Adrenal gland (tissue), 12 donors: Measurements from ENCODE around the gene EBF3. TPM values are rescaled to one million over a fixed set of nuclear protein-coding genes. Genes with fewer than 3 reads are reported as not detected.
A peak's percentile ranks its signal among the peaks of the same experiment; 100 is the strongest.

Experiments used
- DNase-seq, 7 donors: peaks; one replicate each; pipeline ENCODE4 v3.0.0-alpha.2; 2019 to 2020
- H3K27ac ChIP-seq, 5 donors: fragments of 200-600 bp; sonication (generic) in 4 of 5; 1 replicate in 3 of 5; 2 replicates in 2 of 5; pipeline versions ENCODE4 v1.5.1 to v1.8.0; 2016 to 2020; ENCODE audit warnings: mild to moderate bottlenecking in 1 of 5
- H3K27me3 ChIP-seq: fragments of 200-600 bp; 2 replicates; pipeline ENCODE4 v1.8.0; 2021
- H3K36me3 ChIP-seq, 2 donors: fragments of 200-600 bp; replicated peaks in 1 of 2; 1 replicate in 1 of 2; 2 replicates in 1 of 2; pipeline versions ENCODE4 v1.5.1 to v1.8.0; 2018 to 2022
- H3K4me1 ChIP-seq, 2 donors: fragments of 200-600 bp; replicated peaks in 1 of 2; 1 replicate in 1 of 2; 2 replicates in 1 of 2; pipeline versions ENCODE4 v1.5.1 to v1.8.0; 2018 to 2021
- H3K4me3 ChIP-seq, 4 donors: fragments of 200-600 bp; sonication (generic) in 3 of 4; one replicate each; pipeline ENCODE4 v1.5.1; 2016 to 2018
- H3K9me3 ChIP-seq, 3 donors: fragments of 200-600 bp; sonication (generic) in 1 of 3; replicated peaks in 1 of 3; 1 replicate in 2 of 3; 2 replicates in 1 of 3; pipeline versions ENCODE4 v1.5.1 to v1.8.0; 2016 to 2021
- CTCF ChIP-seq, 6 experiments: fragments of 450-650 bp in 4 of 6; fragments of 200-600 bp in 2 of 6; sonication (generic) in 1 of 6; IDR thresholded peaks; 1 replicate in 5 of 6; 2 replicates in 1 of 6; pipeline versions ENCODE4 v1.5.1 to v1.8.0; 2016 to 2021; ENCODE audit warnings: antibody characterized with exemption in 6 of 6, mild to moderate bottlenecking in 2 of 6, moderate library complexity in 1 of 6
- POLR2A ChIP-seq, 2 donors: fragments of 450-650 bp; IDR thresholded peaks; one replicate each; pipeline ENCODE4 v1.6.1; 2017; ENCODE audit warnings: antibody characterized with exemption in 2 of 2, mild to moderate bottlenecking in 2 of 2, moderate library complexity in 1 of 2
- WGBS, 4 donors: extraction: QIAGEN DNeasy Blood & Tissue Kit in 2 of 4; methylation state at CpG; one replicate each; pipeline versions ENCODE4 v1.1.5 to v1.1.7; 2013 to 2017; 5-methylcytosine and 5-hydroxymethylcytosine counted together
- intact Hi-C, 2 donors: fragments of 100-400 bp; cut with DNase I; formaldehyde crosslinking; loops; one replicate each; pipeline versions ENCODE4 v1.14.1 to v1.15.0; 2022 to 2023
- polyA plus RNA-seq, 3 donors: library from polyadenylated mRNA; stranded (reverse); fragments of 200-250 nt in 2 of 3; fragments of 350-450 nt in 1 of 3; fragmentation: Illumina TruSeq in 1 of 3; extraction: RNeasy Lipid Tissue Mini Kit (QIAGEN cat#74804) in 1 of 3; gene quantifications; one replicate each; pipeline ENCODE4 v1.2.3, GENCODE V29; 2013 to 2014
- total RNA-seq, 9 donors: library from RNA; depleted of rRNA in 4 of 9; stranded (reverse); fragments of >200 nt in 4 of 9; fragments of 120-200 nt in 1 of 9; fragmentation: NEBNext Ultra II Directional in 1 of 9; extraction: Animal tissue kit (Norgen Biotek cat#: 25700) in 1 of 9; gene quantifications; one replicate each; pipeline versions ENCODE4 v1.1.0 to v1.2.4, GENCODE V29; 2013 to 2023
- donor health status: healthy with polysubstance abuse.
- donor health status: Bipolar disorder and iron deficiency.
- donor health status: DM: yes; HTN: yes; CAD: no.
- donor health status: DM: no; HTN: no; CAD: no.
- donor health status: DM: no; HTN: no; CAD: no.
- donor health status: DM: yes; HTN: yes; CAD: no.

Gene EBF3
- total and polyA plus RNA-seq, 12 donors: 0.12 to 2.2 (median 0.53) TPM; not detected in 1

GRCh38 chr10:129852829-129853561 lies 111.1 kb downstream of the EBF3 start:
- no peaks in the 10 kb centered on the region for H3K36me3 ChIP-seq
- WGBS, 4 donors: 31 to 42% (median 39%) methylated on average over 11 to 13 of the region's 13 CpGs
- H3K9me3 ChIP-seq: no peaks in the 10 kb centered on the region
- no peaks in the 10 kb centered on the region for H3K27me3 ChIP-seq
- TF ChIP-seq CTCF (IDR thresholded peaks at IDR 0.05): no peak
- TF ChIP-seq POLR2A (IDR thresholded peaks at IDR 0.05): no peak
- intact Hi-C loops: no loop called here
- peak overlapping the region in 1 of 4 donors; percentile 15 for H3K4me3 ChIP-seq
- no peaks in the 10 kb centered on the region for H3K4me1 ChIP-seq
- no peak overlapping the region for H3K27ac ChIP-seq
- no peak for DNase-seq

GRCh38 chr10:129851941-129852640 lies 112.0 kb downstream of the EBF3 start:
- intact Hi-C loops: no loop called here
- WGBS, 4 donors: 80 to 82% (median 80%) methylated on average over 19 of the region's 19 CpGs
- no peak for TF ChIP-seq CTCF (IDR thresholded peaks at IDR 0.05)
- TF ChIP-seq POLR2A (IDR thresholded peaks at IDR 0.05): no peak
- no peaks in the 10 kb centered on the region for H3K9me3 ChIP-seq
- no peak overlapping the region for H3K27ac ChIP-seq
- peak in 1 of 7 donors; percentile 14 for DNase-seq
- H3K4me1 ChIP-seq: no peaks in the 10 kb centered on the region
- no peaks in the 10 kb centered on the region for H3K36me3 ChIP-seq
- no peak overlapping the region for H3K4me3 ChIP-seq
- H3K27me3 ChIP-seq: no peaks in the 10 kb centered on the region

- WGBS, 4 donors: 56 to 72% (median 59%) methylated on average over 8 to 13 of the region's 13 CpGs
- peak in 1 of 7 donors; percentile 27 for DNase-seq
These were observed 113.3 kb downstream of the EBF3 start for GRCh38 chr10:129850790-129851189.

More at GRCh38 chr10:129850790-129851189, 113.3 kb downstream of the EBF3 start:
- intact Hi-C loops: no loop called here
- Histone ChIP-seq H3K36me3 (no peaks in the 10 kb centered on the region), H3K9me3 (no peaks in the 10 kb centered on the region), H3K27ac (no peak overlapping the region), H3K27me3 (no peaks in the 10 kb centered on the region), H3K4me3 (no peak overlapping the region), H3K4me1 (no peaks in the 10 kb centered on the region)
- TF ChIP-seq CTCF (IDR thresholded peaks at IDR 0.05) (no peak), POLR2A (IDR thresholded peaks at IDR 0.05) (no peak)
